RKO (cell line): Measurements from ENCODE around the gene SAMMSON.

Source experiments
- DNase-seq: peaks from one replicate; pipeline ENCODE4 v3.0.0-alpha.2; 2016; ENCODE audit warnings: low spot score

Gene SAMMSON

DNA sequence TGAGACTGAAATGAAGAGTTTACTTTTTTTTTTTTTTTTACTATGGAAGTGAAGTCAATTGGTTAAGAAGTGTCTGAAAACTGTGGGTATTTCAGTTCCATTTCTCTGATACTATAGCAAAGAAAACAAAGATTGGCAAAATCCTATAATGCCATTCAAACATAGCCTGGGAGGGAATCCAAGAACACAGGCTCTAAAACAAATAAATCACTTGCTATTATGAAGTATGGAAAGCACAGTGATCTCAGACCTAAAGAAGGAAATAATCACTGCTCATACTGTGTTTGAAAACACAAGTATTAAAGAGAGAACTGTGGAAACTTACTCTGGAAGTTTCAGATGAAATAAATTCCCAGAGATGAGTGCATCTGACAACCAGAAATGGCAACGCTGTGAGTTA is 12.0 kb downstream of the SAMMSON start:
- DNase-seq, result no peak

DNA sequence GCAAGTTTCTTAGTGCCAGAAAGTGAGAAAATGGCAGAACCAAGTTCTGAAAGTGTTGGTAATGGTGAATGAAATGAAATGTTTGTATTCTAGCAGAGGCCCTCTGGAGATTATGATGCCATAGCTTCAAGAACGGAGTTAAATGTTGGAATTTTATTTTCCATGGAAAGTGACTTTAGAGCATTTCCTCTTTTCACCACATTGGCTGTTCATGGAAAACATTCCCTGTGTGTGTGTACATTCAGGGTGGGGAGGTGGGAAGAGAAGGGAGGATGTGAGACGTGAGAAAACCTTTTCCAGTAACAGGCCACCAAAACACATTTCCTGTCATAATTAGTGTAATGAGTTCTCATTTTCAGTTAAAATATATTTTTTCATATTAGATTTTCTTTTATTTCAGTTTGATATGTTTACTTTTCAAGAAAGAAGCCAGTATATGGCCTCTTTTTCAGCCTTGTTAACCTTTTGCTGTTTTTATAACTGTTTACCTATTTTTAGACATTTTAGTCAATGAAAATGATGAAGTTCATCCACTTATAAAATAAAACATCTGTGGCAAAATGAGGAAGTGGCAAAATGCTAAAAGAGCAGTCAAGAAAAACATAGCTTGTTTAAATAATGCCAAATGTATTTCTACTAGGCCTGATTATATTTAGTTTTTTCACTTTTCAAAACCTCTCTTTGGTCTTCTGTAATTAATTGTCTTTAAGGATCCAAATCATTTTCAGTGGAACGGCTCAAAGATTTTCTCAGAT is 21.6 kb downstream of the SAMMSON start:
- DNase-seq, result no peak

DNA sequence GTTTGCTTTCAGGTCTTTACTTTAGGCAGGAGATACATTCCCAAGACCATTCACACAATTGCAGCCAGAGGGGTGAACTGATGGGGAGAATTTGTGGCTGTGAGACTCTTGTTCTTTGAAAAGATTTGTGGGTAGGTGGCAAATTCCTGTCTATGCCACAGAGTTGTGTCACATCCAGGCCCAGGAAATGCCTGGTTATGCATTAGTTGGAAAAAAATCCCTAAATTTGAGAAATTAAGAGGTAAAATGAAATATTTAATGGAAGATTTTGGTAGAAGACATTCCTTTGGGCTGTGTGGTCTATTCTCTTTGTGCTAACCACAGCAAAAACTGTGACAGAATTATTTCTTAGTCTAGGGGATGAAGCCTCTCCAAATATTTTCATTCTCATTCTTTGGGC is 28.8 kb downstream of the SAMMSON start:
- no peak for DNase-seq

DNA sequence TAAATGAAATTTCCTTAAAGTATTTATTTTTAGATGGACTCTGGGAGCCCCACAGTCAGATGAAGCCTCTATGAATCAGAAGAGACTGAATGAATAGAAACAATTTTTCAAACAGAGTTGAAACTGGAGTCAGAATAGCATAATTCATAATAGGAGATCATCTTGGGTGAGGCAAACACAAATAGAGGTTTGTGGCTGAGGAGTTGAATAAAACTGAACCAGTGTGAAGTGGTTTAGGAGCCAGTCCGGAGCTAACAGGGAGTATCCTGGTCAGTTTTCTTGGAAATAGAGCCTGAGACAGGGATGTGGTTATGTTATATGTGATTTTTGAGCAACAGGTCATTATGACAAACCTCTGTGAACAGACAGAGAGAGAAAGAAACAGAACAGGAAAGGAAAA is 39.2 kb downstream of the SAMMSON start:
- DNase-seq, result no peak

DNA sequence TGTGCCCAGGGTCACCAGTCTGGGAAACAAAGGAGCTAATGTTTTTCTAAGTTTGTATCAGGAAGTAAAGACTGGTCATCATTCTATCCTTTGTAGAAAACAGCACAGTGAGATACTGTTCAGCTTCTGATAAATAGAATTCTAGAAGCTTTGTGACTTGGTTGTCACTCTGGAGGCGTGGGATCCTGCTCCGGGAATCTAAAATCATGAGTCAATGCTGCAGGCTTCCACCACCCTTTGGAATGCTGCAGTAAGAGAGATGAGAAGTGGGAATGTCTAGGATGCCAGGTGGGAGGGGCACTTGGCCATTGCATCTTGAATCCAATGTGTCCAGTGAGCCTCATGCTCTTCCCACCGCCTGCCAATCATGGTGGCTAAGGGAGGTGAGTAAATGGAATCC is 40.9 kb downstream of the SAMMSON start:
- no peak for DNase-seq

DNA sequence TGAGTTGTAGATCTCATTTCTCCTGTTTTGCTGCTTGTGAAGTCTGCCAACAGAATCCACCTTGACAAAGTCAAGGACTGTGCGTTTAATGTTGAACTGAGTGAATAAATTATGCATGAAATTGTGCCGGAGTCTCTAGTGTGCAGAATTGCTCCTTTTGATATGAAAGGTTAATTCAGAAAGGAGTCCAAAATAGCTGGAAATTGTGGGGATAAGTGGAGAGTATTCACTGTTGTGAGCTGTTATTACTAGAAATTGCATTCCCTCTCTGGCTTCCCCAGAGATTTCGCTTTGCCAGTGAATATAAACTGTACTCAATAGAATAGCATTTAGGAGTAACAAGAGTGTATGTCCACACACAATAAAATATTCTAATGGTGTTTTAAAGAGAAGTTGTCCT is 43.1 kb downstream of the SAMMSON start:
- no peak for DNase-seq

DNA sequence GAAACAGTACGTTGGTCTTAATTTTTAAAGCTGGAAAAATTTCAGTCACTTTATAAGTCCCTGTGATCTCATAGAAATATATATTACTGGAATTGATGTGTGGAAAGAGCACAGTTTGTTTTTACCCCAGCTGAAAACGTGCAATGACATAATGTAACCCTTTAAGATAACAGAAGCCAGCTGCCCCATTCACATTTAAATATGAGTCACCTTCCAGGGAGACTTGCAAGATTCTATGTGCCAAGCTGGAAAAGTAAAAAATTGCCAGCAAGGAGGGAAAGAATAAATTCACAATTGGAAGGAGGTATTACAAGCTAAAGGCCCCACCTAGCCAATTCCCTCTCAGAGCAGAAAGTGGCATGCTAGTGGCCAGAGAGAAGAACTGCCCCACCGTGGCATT is 50.2 kb downstream of the SAMMSON start:
- peak; percentile 2 for DNase-seq

DNA sequence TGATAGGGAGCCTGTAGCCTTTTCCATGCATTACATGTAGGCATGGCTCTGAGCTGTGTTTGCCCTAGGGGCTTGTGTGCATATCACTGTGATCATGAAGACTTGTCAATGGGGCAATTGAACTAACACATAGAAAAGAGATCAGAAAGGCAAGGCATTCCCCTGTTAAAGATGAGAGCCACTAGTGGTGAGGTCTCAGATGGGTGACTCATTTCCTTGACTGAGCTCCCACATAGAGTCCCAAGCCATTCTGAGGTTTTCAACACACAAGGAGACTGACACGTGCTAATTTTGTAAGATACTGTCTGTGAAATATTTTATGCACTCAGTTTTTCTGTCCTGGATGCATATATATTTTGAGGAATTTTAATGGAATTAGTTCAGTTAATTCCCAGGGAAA is 53.8 kb downstream of the SAMMSON start:
- peak; percentile 15 for DNase-seq

DNA sequence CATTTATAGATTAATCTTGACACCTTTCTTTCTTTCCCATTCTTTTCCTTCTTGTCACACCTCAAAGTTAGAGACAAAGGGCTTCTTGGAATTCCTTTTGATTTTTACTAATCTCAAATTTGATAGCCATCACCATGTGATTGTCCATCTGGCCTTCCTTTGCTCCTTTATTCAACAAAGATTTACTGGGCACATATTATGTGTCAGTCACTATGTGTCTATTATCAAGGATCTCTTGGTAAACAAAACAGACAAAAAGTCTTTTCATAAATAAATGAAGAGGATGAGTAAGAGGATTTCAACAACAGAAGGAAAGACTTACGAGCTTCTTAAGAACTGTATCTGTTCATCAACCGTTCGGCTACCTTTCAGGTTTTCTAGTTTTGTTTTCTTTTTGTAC is 56.5 kb downstream of the SAMMSON start:
- no peak for DNase-seq

DNA sequence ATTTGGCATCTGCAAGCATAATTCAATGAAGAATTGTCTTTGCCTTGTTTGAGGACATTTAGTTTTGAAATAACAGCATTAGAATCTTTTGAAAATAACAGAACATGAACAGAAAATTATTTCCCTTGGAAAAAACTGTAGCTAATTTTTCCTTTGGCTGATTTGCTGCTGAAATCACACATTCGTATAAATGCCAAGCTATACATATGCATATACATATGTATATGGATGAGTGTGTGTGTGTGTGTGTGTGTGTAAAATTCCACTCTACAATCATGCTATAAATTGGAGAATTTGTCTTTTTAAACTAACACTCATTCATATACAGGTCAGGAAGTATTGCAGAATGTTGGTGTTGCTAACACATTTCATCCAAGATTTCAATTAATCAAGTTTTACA is 57.9 kb downstream of the SAMMSON start:
- no peak for DNase-seq

DNA sequence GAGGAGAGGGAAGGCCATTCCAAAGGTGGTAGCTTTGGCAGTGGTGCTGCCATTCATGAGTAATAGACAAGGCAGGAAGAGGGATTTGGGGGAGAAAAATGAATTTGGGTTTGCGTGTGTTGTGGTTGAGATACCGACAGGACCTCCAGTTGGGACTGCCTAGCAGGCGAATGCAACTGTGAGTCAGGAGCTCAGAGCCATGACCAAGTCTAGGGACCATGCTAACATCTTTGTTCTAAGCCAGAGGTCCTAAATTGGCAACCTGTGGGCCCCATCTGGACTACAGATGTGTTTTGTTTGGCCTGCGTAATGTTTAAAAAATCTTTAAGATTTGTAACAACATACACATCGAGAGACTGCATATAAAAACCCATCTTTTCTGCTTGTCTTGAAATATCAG is 61.6 kb downstream of the SAMMSON start:
- DNase-seq, result no peak

DNA sequence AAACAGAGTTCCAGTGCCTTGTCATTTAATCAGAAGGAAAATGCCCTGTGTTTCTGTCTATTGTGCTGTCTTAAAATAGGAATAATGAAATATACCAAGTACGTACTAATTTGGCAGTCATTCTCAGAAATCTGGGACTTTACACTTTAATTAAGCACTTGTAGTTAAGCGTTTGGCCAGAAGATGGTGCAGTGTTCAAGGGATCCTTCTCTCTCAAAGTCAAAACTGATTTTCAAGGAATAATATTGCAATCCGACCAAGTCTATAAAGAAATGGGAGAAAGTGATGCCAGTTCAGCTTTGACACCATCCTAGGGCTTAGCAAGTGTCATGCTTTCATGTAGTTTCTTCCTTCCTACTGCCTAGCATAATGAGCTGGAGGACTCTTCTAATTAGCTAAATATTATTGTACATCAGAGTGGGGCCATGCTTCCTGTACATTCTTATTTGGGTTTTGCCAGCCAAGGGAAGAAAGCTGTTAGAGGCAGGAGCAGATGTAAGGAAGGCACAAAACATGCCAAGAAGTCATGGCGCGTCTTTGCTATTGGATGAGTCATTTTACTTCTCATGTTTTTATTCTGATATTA is 64.8 kb downstream of the SAMMSON start:
- peak; percentile 58 for DNase-seq

DNA sequence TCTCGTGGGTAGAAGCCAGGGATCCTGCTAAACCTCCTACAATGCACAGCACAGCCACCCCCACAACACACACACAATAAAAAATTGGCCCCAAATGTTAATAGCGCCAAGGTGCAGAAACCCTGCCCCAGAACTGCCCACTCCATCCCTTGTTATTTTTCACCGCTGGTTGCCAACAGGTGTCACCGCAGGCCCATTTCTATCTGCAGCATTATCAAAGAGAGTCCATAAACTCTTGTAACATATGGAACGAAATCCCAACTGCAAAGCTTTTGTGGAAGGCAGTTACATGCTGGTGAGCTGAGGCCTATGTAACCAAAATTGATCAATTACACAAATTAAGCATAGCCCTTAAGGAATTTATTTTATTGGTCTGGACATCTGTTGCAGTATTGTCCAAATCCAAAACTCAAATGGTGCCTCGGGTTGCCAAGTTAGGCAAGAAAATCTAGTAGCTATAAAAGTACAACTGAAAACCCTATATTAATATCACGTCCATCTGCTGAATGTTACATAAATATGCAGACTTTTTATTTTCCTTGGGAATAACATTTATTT is 66.2 kb downstream of the SAMMSON start:
- DNase-seq, result no peak

DNA sequence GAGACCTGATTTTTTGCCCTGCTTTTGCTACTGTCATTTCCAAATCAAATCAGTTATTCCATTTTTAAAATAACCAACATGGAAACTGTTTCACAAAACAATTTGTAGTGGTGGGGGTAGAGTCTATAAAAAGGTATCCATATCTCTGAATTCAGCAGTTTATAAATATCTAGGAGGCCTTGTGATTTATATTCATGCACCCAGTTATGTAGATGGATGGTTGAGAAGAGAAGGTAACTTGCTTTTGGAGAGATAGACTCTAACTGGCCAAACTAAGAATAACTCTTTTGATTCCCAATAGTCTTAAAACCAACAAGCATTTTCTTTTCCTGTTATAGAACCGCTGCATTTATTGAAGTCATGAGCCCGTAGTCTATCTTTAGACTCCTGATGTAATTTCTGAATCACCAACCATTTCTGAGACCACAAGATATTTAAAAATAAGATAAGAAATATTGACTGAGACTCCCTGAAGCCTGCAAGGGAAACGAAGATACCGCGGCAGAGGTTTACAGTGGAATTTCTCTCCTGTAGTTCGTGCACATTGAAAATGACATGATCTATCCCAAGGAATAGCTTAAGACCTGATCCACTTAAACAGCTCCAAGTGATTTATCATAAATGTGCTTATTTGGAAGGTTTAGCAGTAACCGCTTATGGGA is 68.5 kb downstream of the SAMMSON start:
- DNase-seq, result no peak

DNA sequence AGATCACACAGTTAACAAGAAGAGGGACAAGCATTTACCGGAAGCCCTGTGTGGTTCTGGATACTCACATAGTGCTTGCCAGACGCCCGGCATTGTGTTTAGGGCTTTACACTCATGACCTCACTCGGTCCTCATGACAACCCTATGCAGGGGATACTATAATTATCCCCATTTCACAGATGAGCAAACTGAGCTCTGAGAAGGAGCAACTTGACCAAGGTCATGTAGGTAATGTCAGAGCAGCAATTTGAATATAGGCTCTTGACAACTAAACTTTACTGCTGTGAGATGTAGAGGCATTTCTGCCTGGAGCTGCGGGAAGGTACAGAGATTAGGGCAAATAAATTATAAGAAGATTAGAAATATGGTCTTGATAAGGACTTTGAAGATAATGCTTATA is 70.0 kb downstream of the SAMMSON start:
- no peak for DNase-seq

DNA sequence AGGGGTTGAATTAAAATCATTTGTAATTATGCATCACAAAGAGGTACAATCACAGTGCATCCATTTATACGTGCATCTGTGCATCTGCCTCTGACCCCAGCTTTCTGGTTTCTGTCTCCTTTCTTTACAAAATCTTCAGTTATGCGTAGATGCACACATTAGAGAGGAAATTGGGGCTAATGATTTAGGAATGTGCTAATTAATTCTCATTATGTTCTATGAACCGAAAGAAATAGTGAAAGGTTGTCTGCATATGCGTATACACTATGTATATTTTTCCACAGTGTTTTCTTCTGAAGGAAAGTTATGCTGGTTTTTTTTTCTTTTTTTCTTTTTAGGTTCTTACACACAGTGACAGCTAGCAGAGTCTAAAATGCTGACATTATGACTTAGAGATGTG is 71.6 kb downstream of the SAMMSON start:
- DNase-seq, result no peak

DNA sequence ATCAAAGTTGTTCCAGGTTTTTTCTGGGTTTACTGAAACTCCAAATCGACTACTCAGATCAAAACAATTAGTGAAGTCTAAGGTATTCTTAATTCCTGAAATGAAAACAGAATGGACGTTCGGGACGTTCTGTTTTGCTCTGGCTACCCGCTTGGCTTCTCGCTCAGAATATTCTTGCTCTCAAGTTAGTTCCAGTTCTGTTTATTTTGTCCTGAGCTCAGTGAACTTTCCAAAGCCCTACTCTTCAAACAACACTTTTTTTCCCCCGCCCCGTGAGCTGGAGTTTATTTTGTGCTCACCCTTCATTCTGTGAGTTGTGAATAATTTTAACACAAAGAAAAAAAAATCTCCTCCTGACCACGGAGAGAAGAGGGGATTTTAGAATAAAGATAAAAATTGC is 72.6 kb downstream of the SAMMSON start:
- DNase-seq, result no peak

DNA sequence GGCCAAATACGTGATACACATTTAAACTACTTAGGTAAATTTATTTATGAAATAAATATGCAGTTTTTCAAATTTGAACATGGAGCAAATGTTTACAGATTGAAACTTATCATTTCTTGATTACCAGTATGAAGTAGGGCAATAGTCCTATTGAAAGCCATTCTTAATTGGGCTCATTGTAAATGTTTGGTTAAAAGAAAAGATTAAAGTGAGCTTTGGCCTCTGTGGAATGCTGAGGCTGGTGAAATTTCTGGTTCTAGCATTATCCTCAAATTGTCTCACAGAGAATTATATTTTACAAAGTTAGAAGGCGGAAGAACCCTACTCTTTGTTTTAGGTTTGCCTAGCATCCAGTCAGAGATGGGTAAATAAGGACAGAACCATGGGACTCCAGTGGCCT is 73.2 kb downstream of the SAMMSON start:
- no peak for DNase-seq

DNA sequence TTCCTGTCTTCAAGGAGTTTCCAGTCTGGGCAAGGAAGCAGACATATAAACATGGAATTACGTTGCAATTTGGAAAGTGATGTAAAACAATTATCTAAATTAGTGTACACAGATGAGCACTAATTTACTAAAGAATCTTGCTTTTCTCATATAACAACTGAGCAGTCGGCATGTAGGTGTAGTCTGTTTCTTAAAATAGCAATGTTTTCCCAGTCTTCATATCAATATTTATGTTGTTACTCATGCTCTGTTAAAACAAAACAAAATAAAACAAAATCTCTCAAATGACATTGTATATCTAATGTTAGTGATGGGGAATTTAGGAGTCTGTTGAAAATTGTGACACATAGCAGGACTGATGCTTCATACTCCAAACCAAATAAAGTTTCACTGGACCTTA is 75.6 kb downstream of the SAMMSON start:
- no peak for DNase-seq

DNA sequence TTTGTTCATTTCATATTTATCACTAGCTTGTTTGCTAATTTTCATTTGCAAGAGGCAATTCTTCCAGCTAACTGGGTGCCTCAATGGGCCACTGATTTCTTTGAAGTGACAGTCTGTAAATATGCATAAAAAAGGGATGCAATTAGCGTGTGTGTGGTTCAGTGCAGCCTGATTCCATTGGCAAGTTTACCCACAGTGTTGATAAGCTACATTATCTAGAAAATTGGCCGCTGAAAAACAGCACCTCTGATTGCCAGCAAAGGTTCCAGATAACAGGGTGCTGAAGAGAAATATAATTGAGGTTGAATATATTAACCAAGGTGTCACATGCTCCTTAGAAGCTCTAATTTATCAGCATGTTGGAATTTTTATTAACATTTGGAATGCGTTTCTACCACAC is 76.9 kb downstream of the SAMMSON start:
- no peak for DNase-seq

DNA sequence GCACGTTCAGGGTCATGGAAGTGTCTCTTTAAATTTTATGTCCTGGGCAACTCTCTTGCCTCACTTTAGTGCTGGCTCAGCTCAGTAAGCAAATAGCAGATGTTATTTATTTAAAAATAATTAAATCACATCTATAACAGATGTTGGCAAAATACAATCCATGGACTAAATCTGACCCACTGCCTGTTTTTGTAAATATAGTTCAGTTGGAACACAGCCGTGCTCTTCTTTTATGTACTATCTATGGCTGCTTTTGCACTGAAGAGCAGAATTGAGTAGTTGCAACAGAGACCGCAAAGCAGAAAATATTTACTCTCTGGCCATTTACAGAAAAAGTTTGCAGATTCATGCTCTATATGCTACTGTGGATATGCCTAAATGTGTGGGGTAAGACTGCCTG is 79.2 kb downstream of the SAMMSON start:
- DNase-seq, result no peak

DNA sequence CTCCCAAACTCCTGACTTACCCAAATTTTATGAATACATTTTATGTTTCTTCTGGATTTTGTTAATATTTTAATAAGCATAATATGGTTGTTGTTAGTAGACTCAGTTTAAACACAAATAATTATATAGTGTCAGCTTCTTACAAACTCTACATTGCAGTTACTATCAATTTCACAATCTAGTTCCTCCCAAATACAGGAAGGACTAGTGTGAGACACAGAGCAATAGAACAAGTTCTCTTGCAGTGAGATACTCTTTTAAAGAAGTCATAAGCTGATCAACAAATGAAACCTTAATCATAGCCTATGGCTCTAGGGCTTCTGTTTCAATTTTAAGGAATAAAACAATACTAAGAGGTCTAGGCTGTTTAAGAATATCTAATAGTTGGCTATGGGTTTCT is 86.1 kb downstream of the SAMMSON start:
- no peak for DNase-seq

DNA sequence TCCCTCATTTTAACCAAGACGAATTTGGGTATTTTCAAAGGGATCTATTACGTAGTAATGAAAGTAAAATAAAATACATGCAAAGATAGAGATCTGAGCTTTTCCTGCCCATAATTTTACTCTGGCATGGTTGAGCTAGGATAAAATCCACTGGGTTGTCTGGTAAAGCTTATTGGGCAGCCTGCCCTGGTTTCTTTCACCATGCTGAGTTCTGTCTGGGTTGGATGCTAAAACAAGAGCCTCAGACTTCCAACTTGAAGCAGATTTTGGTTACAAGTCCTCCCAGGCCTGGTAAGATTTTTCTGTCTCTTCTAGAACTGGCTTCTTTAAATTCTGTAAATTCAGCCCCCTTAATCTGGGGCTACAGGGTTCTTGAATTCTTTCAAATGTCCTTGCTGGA is 86.8 kb downstream of the SAMMSON start:
- DNase-seq, result no peak
